Activated T-helper 1 cell treated with anti-CD3 and anti-CD28 coated beads, Interleukin-12 subunit alpha, Interleukin-12 subunit beta, Interleukin-2, Interleukin-4 antibody, amounts not matched to agents 30 ng/mL and 10 ng/mL and 1 ng/mL, durations not matched to agents 14 hours and 24 hours and 36 hours (primary cell): ENCODE measurements around the gene GALNT17. TPM values are rescaled to one million over a fixed set of nuclear protein-coding genes. Genes with fewer than 3 reads are reported as not detected.

Source experiments
- DNase-seq: peaks from one replicate; pipeline ENCODE4 v3.0.0; 2021; ENCODE audit warnings: low spot score
- H3K27ac Mint-ChIP-seq: one replicate; pipeline ENCODE4 v1.8.0; 2021; ENCODE audit warnings: mild to moderate bottlenecking, mixed read lengths
- H3K27me3 Mint-ChIP-seq: one replicate; pipeline ENCODE4 v1.8.0; 2022; ENCODE audit warnings: mild to moderate bottlenecking, moderate library complexity, mixed read lengths; ENCODE audit not compliant: insufficient read depth
- H3K36me3 Mint-ChIP-seq: one replicate; pipeline ENCODE4 v1.8.0; 2021; ENCODE audit warnings: low read depth, mixed read lengths
- H3K4me1 Mint-ChIP-seq: one replicate; pipeline ENCODE4 v1.8.0; 2021; ENCODE audit warnings: low read depth, mixed read lengths
- H3K4me3 Mint-ChIP-seq: one replicate; pipeline ENCODE4 v1.8.0; 2021; ENCODE audit warnings: mild to moderate bottlenecking, moderate library complexity, mixed read lengths
- H3K9me3 Mint-ChIP-seq: one replicate; pipeline ENCODE4 v1.8.0; 2021; ENCODE audit warnings: mixed read lengths
- intact Hi-C: fragments of 100-400 bp; cut with micrococcal nuclease; formaldehyde crosslinking; loops from one replicate; pipeline ENCODE4 v1.15.1; 2024
- total RNA-seq: library from RNA; stranded (reverse); gene quantifications from 2 replicates; pipeline ENCODE4 v1.2.3, GENCODE V29; 2022

Gene GALNT17
- total RNA-seq, 1 donor from 2014 or later, result not detected

GRCh38 chr7:71135663-71136062 lies 3.7 kb downstream of the GALNT17 start:
- no peak overlapping the region for H3K27ac Mint-ChIP-seq
- H3K4me1 Mint-ChIP-seq, result no peaks in the 10 kb centered on the region
- no peak for DNase-seq
- peaks cover 19% of the 10 kb centered on the region for H3K9me3 Mint-ChIP-seq
- H3K4me3 Mint-ChIP-seq, result no peak overlapping the region
- intact Hi-C loops, result no loop called here
- peaks cover 2% of the 10 kb centered on the region for H3K27me3 Mint-ChIP-seq
- no peaks in the 10 kb centered on the region for H3K36me3 Mint-ChIP-seq

- H3K4me3 Mint-ChIP-seq, result no peak overlapping the region
- no peaks in the 10 kb centered on the region for H3K36me3 Mint-ChIP-seq
- no peak for DNase-seq
- no peaks in the 10 kb centered on the region for H3K4me1 Mint-ChIP-seq
- H3K27me3 Mint-ChIP-seq, result no peaks in the 10 kb centered on the region
- no peak overlapping the region for H3K27ac Mint-ChIP-seq
- intact Hi-C loops, result no loop called here
- peaks cover 24% of the 10 kb centered on the region for H3K9me3 Mint-ChIP-seq
These were observed 5.5 kb downstream of the GALNT17 start for GRCh38 chr7:71137479-71137878.

GRCh38 chr7:71140264-71140663 lies 8.3 kb downstream of the GALNT17 start:
- H3K27ac Mint-ChIP-seq, result no peak overlapping the region
- H3K9me3 Mint-ChIP-seq, result peaks cover 38% of the 10 kb centered on the region
- H3K4me1 Mint-ChIP-seq, result no peaks in the 10 kb centered on the region
- no peaks in the 10 kb centered on the region for H3K27me3 Mint-ChIP-seq
- no peaks in the 10 kb centered on the region for H3K36me3 Mint-ChIP-seq
- DNase-seq, result no peak
- H3K4me3 Mint-ChIP-seq, result no peak overlapping the region
- intact Hi-C loops, result no loop called here

- H3K27ac Mint-ChIP-seq, result no peak overlapping the region
- H3K27me3 Mint-ChIP-seq, result no peaks in the 10 kb centered on the region
- no peak for DNase-seq
- H3K4me3 Mint-ChIP-seq, result no peak overlapping the region
- H3K4me1 Mint-ChIP-seq, result no peaks in the 10 kb centered on the region
- no peaks in the 10 kb centered on the region for H3K36me3 Mint-ChIP-seq
- intact Hi-C loops, result no loop called here
- peaks cover 36% of the 10 kb centered on the region for H3K9me3 Mint-ChIP-seq
These were observed 13.0 kb downstream of the GALNT17 start for GRCh38 chr7:71144963-71145362.

- intact Hi-C loops, result no loop called here
- Mint-ChIP-seq H3K27ac (no peak overlapping the region), H3K4me1 (no peaks in the 10 kb centered on the region), H3K27me3 (no peaks in the 10 kb centered on the region), H3K36me3 (no peaks in the 10 kb centered on the region), H3K4me3 (no peak overlapping the region), H3K9me3 (peaks cover 45% of the 10 kb centered on the region)
- DNase-seq, result no peak
These were observed 14.3 kb downstream of the GALNT17 start for GRCh38 chr7:71145906-71146901.

GRCh38 chr7:71148098-71148497 lies 16.2 kb downstream of the GALNT17 start:
- no peak for DNase-seq
- H3K27me3 Mint-ChIP-seq, result no peaks in the 10 kb centered on the region
- H3K4me3 Mint-ChIP-seq, result no peak overlapping the region
- H3K27ac Mint-ChIP-seq, result no peak overlapping the region
- intact Hi-C loops, result no loop called here
- no peaks in the 10 kb centered on the region for H3K4me1 Mint-ChIP-seq
- peaks cover 50% of the 10 kb centered on the region for H3K9me3 Mint-ChIP-seq
- no peaks in the 10 kb centered on the region for H3K36me3 Mint-ChIP-seq

GRCh38 chr7:71155236-71155635 lies 23.3 kb downstream of the GALNT17 start:
- Mint-ChIP-seq H3K36me3 (no peaks in the 10 kb centered on the region), H3K27me3 (no peaks in the 10 kb centered on the region), H3K4me3 (no peak overlapping the region), H3K4me1 (no peaks in the 10 kb centered on the region), H3K9me3 (peaks cover 46% of the 10 kb centered on the region), H3K27ac (no peak overlapping the region)
- intact Hi-C loops, result no loop called here
- no peak for DNase-seq

- intact Hi-C loops, result no loop called here
- Mint-ChIP-seq H3K27ac (no peak overlapping the region), H3K36me3 (no peaks in the 10 kb centered on the region)
These were observed 25.8 kb downstream of the GALNT17 start for GRCh38 chr7:71157757-71158156.

GRCh38 chr7:71165708-71166107 lies 33.8 kb downstream of the GALNT17 start:
- H3K27ac Mint-ChIP-seq, result no peak overlapping the region
- H3K4me1 Mint-ChIP-seq, result no peaks in the 10 kb centered on the region
- no peaks in the 10 kb centered on the region for H3K27me3 Mint-ChIP-seq
- no peaks in the 10 kb centered on the region for H3K36me3 Mint-ChIP-seq
- no peak for DNase-seq
- H3K9me3 Mint-ChIP-seq, result peaks cover 27% of the 10 kb centered on the region
- H3K4me3 Mint-ChIP-seq, result no peak overlapping the region
- intact Hi-C loops, result no loop called here

More at GRCh38 chr7:71157757-71158156, 25.8 kb downstream of the GALNT17 start:
- no peaks in the 10 kb centered on the region for H3K4me1 Mint-ChIP-seq
- H3K9me3 Mint-ChIP-seq, result peaks cover 35% of the 10 kb centered on the region
- no peaks in the 10 kb centered on the region for H3K27me3 Mint-ChIP-seq
- DNase-seq, result no peak
- H3K4me3 Mint-ChIP-seq, result no peak overlapping the region

- no peaks in the 10 kb centered on the region for H3K4me1 Mint-ChIP-seq
- peaks cover 31% of the 10 kb centered on the region for H3K9me3 Mint-ChIP-seq
- H3K36me3 Mint-ChIP-seq, result no peaks in the 10 kb centered on the region
- H3K27me3 Mint-ChIP-seq, result no peaks in the 10 kb centered on the region
- H3K27ac Mint-ChIP-seq, result no peak overlapping the region
- no peak for DNase-seq
- intact Hi-C loops, result no loop called here
- H3K4me3 Mint-ChIP-seq, result no peak overlapping the region
These were observed 39.5 kb downstream of the GALNT17 start for GRCh38 chr7:71171476-71171875.

GRCh38 chr7:71173955-71174354 lies 42.0 kb downstream of the GALNT17 start:
- no peak for DNase-seq
- Mint-ChIP-seq H3K27me3 (no peaks in the 10 kb centered on the region), H3K27ac (no peak overlapping the region), H3K36me3 (no peaks in the 10 kb centered on the region), H3K4me3 (no peak overlapping the region), H3K4me1 (no peaks in the 10 kb centered on the region), H3K9me3 (peaks cover 25% of the 10 kb centered on the region)
- intact Hi-C loops, result no loop called here

GRCh38 chr7:71182438-71182935 lies 50.5 kb downstream of the GALNT17 start:
- no peak overlapping the region for H3K27ac Mint-ChIP-seq
- DNase-seq, result no peak
- H3K9me3 Mint-ChIP-seq, result peaks cover 28% of the 10 kb centered on the region
- intact Hi-C loops, result loop anchor here (10.0 kb wide), 1 partner anchor 62 kb away; no protein-coding TSS in a partner anchor
- H3K36me3 Mint-ChIP-seq, result no peaks in the 10 kb centered on the region
- H3K27me3 Mint-ChIP-seq, result no peaks in the 10 kb centered on the region
- no peaks in the 10 kb centered on the region for H3K4me1 Mint-ChIP-seq
- no peak overlapping the region for H3K4me3 Mint-ChIP-seq

GRCh38 chr7:71184136-71184535 lies 52.2 kb downstream of the GALNT17 start:
- H3K4me1 Mint-ChIP-seq, result no peaks in the 10 kb centered on the region
- DNase-seq, result no peak
- H3K27me3 Mint-ChIP-seq, result no peaks in the 10 kb centered on the region
- no peak overlapping the region for H3K4me3 Mint-ChIP-seq
- peaks cover 41% of the 10 kb centered on the region for H3K9me3 Mint-ChIP-seq
- intact Hi-C loops, result loop anchor here (10.0 kb wide), 1 partner anchor 61 kb away; no protein-coding TSS in a partner anchor
- no peaks in the 10 kb centered on the region for H3K36me3 Mint-ChIP-seq
- H3K27ac Mint-ChIP-seq, result no peak overlapping the region
